RWPE2 (cell line): ENCODE results near the gene SRPX2.

Experiments
- ATAC-seq: fragments of 200-7000 bp; cut with Tn5 transposase; 3 replicates; pipeline ENCODE4 v1.9.1; 2021; ENCODE audit warnings: low read depth
- DNase-seq: peaks from one replicate; pipeline ENCODE4 v3.0.0-alpha.2; 2020; ENCODE audit warnings: low spot score
- H3K27ac ChIP-seq: fragments of 450-650 bp; 2 replicates; pipeline ENCODE4 v1.5.1; 2017; ENCODE audit warnings: mild to moderate bottlenecking; ENCODE audit not compliant: poor library complexity, severe bottlenecking
- H3K27me3 ChIP-seq: fragments of 250-450 bp; sonication (Bioruptor Pico); 2 replicates; pipeline ENCODE4 v1.5.1; 2021; ENCODE audit warnings: mild to moderate bottlenecking, moderate library complexity; ENCODE audit not compliant: insufficient read depth, poor library complexity, severe bottlenecking
- H3K36me3 ChIP-seq: fragments of 250-450 bp; sonication (Bioruptor Pico); 2 replicates; pipeline ENCODE4 v1.5.1; 2020; ENCODE audit warnings: low read depth, mild to moderate bottlenecking, moderate library complexity
- H3K4me1 ChIP-seq: fragments of 250-450 bp; sonication (Bioruptor Pico); 2 replicates; pipeline ENCODE4 v1.5.1; 2021; ENCODE audit warnings: mild to moderate bottlenecking, moderate library complexity; ENCODE audit not compliant: insufficient read depth, poor library complexity, severe bottlenecking
- H3K4me3 ChIP-seq: fragments of 250-450 bp; sonication (Bioruptor Pico); 2 replicates; pipeline ENCODE4 v1.5.1; 2021; ENCODE audit warnings: mild to moderate bottlenecking, moderate library complexity; ENCODE audit not compliant: severe bottlenecking
- H3K9me3 ChIP-seq: fragments of 250-450 bp; sonication (Bioruptor Pico); 2 replicates; pipeline ENCODE4 v1.5.1; 2021; ENCODE audit warnings: mild to moderate bottlenecking, moderate library complexity; ENCODE audit not compliant: severe bottlenecking
- CTCF ChIP-seq: fragments of 450-650 bp; IDR thresholded peaks from one replicate; pipeline ENCODE4 v1.5.1; 2017; ENCODE audit warnings: mild to moderate bottlenecking, moderate library complexity; ENCODE audit not compliant: poor library complexity, severe bottlenecking

SRPX2 gene

GRCh38 chrX:100704581-100705203 lies 60.7 kb downstream of the SRPX2 start:
- H3K4me1 ChIP-seq: no peaks in the 10 kb centered on the region
- TF ChIP-seq CTCF: no peak
- H3K27me3 ChIP-seq: no peaks in the 10 kb centered on the region
- H3K9me3 ChIP-seq: no peaks in the 10 kb centered on the region
- H3K27ac ChIP-seq: no peak overlapping the region
- ATAC-seq: no peak
- no peaks in the 10 kb centered on the region for H3K36me3 ChIP-seq
- H3K4me3 ChIP-seq: no peak overlapping the region
- no peak for DNase-seq

- no peaks in the 10 kb centered on the region for H3K36me3 ChIP-seq
- H3K4me1 ChIP-seq: no peaks in the 10 kb centered on the region
- no peak overlapping the region for H3K27ac ChIP-seq
- ATAC-seq (no peak), DNase-seq (no peak)
- no peaks in the 10 kb centered on the region for H3K9me3 ChIP-seq
- H3K4me3 ChIP-seq: no peak overlapping the region
- TF ChIP-seq CTCF: no peak
- H3K27me3 ChIP-seq: no peaks in the 10 kb centered on the region
Observed at GRCh38 chrX:100710816-100711215, 66.8 kb downstream of the SRPX2 start.

- Histone ChIP-seq H3K9me3 (no peaks in the 10 kb centered on the region), H3K27me3 (no peaks in the 10 kb centered on the region), H3K4me3 (no peak overlapping the region), H3K27ac (no peak overlapping the region), H3K4me1 (no peaks in the 10 kb centered on the region), H3K36me3 (no peaks in the 10 kb centered on the region)
- no peak for TF ChIP-seq CTCF
- no peak for DNase-seq
- ATAC-seq: no peak
Observed at GRCh38 chrX:100717363-100717762, 73.4 kb downstream of the SRPX2 start.

- Histone ChIP-seq H3K27ac (no peak overlapping the region), H3K36me3 (no peaks in the 10 kb centered on the region), H3K9me3 (no peaks in the 10 kb centered on the region), H3K27me3 (no peaks in the 10 kb centered on the region), H3K4me1 (no peaks in the 10 kb centered on the region), H3K4me3 (no peak overlapping the region)
- DNase-seq (no peak), ATAC-seq (no peak)
- TF ChIP-seq CTCF: no peak
Observed at GRCh38 chrX:100719139-100719538, 75.1 kb downstream of the SRPX2 start.

- ATAC-seq (no peak), DNase-seq (no peak)
- no peaks in the 10 kb centered on the region for H3K36me3 ChIP-seq
- H3K27ac ChIP-seq: no peak overlapping the region
- no peaks in the 10 kb centered on the region for H3K27me3 ChIP-seq
- TF ChIP-seq CTCF: no peak
- no peaks in the 10 kb centered on the region for H3K4me1 ChIP-seq
- no peaks in the 10 kb centered on the region for H3K9me3 ChIP-seq
- no peak overlapping the region for H3K4me3 ChIP-seq
Observed at GRCh38 chrX:100720301-100720700, 76.3 kb downstream of the SRPX2 start.
